ENCODE results near the gene NAT14. TPM values are rescaled to one million over a fixed set of nuclear protein-coding genes. Genes with fewer than 3 reads are reported as not detected.

The NAT14 gene
- polyA plus RNA-seq: 1 to 10 TPM in 2 of 3 donors, not detected in 1; 2.7 to 4.8 TPM

- Mint-ChIP-seq H3K9me3 (no peaks in the 10 kb centered on the region), H3K36me3 (no peaks in the 10 kb centered on the region), H3K4me3 (peak within 1 kb of the TSS; percentile 59 to 84 (median 77)), H3K27me3 (ENCODE audit: low read depth in 3 of 3) (peaks cover 2 to 12% (median 6%) of the 10 kb centered on the region in 3 donors), H3K27ac (peak within 1 kb of the TSS; percentile 60 to 93 (median 79)), H3K4me1 (peaks cover 3 to 10% of the 10 kb centered on the region in 2 donors)
- peak; percentile 65 to 76 (median 70) for DNase-seq
Measured at GRCh38 chr19:55484593-55485438, at the start of gene NAT14. Gene NAT14 (plus strand): TSS chr19:55485188. CDS start chr19:55485709, 521 bp downstream.

- peaks cover 0 to 4% (median 0%) of the 10 kb centered on the region in 3 donors for H3K36me3 Mint-ChIP-seq
- H3K27ac Mint-ChIP-seq: no peak overlapping the region
- H3K9me3 Mint-ChIP-seq: no peaks in the 10 kb centered on the region
- H3K27me3 Mint-ChIP-seq (ENCODE audit: low read depth in 3 of 3): peaks cover 21 to 35% (median 24%) of the 10 kb centered on the region in 3 donors
- H3K4me3 Mint-ChIP-seq: no peak overlapping the region
- no peak for DNase-seq
- H3K4me1 Mint-ChIP-seq: peaks cover 15 to 18% of the 10 kb centered on the region in 2 donors
Measured at GRCh38 chr19:55436847-55437246, 48.1 kb upstream of the NAT14 start.

GRCh38 chr19:55437410-55437809, 47.6 kb upstream of the NAT14 start:
- no peak overlapping the region for H3K4me3 Mint-ChIP-seq
- H3K27me3 Mint-ChIP-seq (ENCODE audit: low read depth in 3 of 3): peaks cover 20 to 35% (median 21%) of the 10 kb centered on the region in 3 donors
- DNase-seq: no peak

GRCh38 chr19:55439052-55439451, 45.9 kb upstream of the NAT14 start:
- Mint-ChIP-seq H3K36me3 (peaks cover 0 to 4% (median 0%) of the 10 kb centered on the region in 3 donors), H3K4me3 (peak overlapping the region in 1 of 5 donors; percentile 12), H3K9me3 (no peaks in the 10 kb centered on the region), H3K27ac (no peak overlapping the region), H3K4me1 (peaks cover 16 to 18% of the 10 kb centered on the region in 2 donors), H3K27me3 (ENCODE audit: low read depth in 3 of 3) (peaks cover 25 to 46% (median 27%) of the 10 kb centered on the region in 3 donors)
- no peak for DNase-seq

More at GRCh38 chr19:55437410-55437809, 47.6 kb upstream of the NAT14 start:
- Mint-ChIP-seq H3K9me3 (no peaks in the 10 kb centered on the region), H3K36me3 (peaks cover 0 to 4% (median 0%) of the 10 kb centered on the region in 3 donors), H3K27ac (no peak overlapping the region), H3K4me1 (peaks cover 15 to 18% of the 10 kb centered on the region in 2 donors)

GRCh38 chr19:55440411-55441105, 44.4 kb upstream of the NAT14 start:
- H3K4me3 Mint-ChIP-seq: peak overlapping the region; percentile 15 to 66 (median 51)
- H3K27ac Mint-ChIP-seq: peak overlapping the region in 1 of 6 donors; percentile 28
- H3K4me1 Mint-ChIP-seq: peaks cover 16 to 18% of the 10 kb centered on the region in 2 donors
- peaks cover 29 to 52% (median 33%) of the 10 kb centered on the region in 3 donors for H3K27me3 Mint-ChIP-seq (ENCODE audit: low read depth in 3 of 3)
- H3K36me3 Mint-ChIP-seq: peaks cover 0 to 4% (median 3%) of the 10 kb centered on the region in 3 donors
- peak in 1 of 3 donors; percentile 17 for DNase-seq
- peaks cover 0 to 2% (median 0%) of the 10 kb centered on the region in 6 donors for H3K9me3 Mint-ChIP-seq

GRCh38 chr19:55441319-55441691, 43.7 kb upstream of the NAT14 start:
- Mint-ChIP-seq H3K27ac (peak overlapping the region in 2 of 6 donors; percentile 25 to 33), H3K27me3 (ENCODE audit: low read depth in 3 of 3) (peaks cover 29 to 55% (median 33%) of the 10 kb centered on the region in 3 donors), H3K4me3 (peak overlapping the region; percentile 16 to 66 (median 51)), H3K36me3 (peaks cover 0 to 4% (median 3%) of the 10 kb centered on the region in 3 donors), H3K9me3 (peaks cover 0 to 2% (median 0%) of the 10 kb centered on the region in 6 donors), H3K4me1 (peaks cover 16 to 18% of the 10 kb centered on the region in 2 donors)
- no peak for DNase-seq

GRCh38 chr19:55441692-55442321, 43.2 kb upstream of the NAT14 start:
- Mint-ChIP-seq H3K4me1 (peaks cover 16 to 18% of the 10 kb centered on the region in 2 donors), H3K27ac (peak overlapping the region in 1 of 6 donors; percentile 25), H3K4me3 (peak overlapping the region; percentile 5 to 54 (median 29)), H3K27me3 (ENCODE audit: low read depth in 3 of 3) (peaks cover 26 to 55% (median 33%) of the 10 kb centered on the region in 3 donors), H3K9me3 (peaks cover 0 to 2% (median 0%) of the 10 kb centered on the region in 6 donors), H3K36me3 (peaks cover 0 to 4% (median 3%) of the 10 kb centered on the region in 3 donors)
- no peak for DNase-seq

GRCh38 chr19:55442372-55442961, 42.5 kb upstream of the NAT14 start:
- no peak for DNase-seq
- H3K27me3 Mint-ChIP-seq (ENCODE audit: low read depth in 3 of 3): peaks cover 22 to 51% (median 33%) of the 10 kb centered on the region in 3 donors
- no peak overlapping the region for H3K4me3 Mint-ChIP-seq
- H3K36me3 Mint-ChIP-seq: peaks cover 0 to 4% (median 3%) of the 10 kb centered on the region in 3 donors
- peaks cover 0 to 2% (median 0%) of the 10 kb centered on the region in 6 donors for H3K9me3 Mint-ChIP-seq
- H3K4me1 Mint-ChIP-seq: peaks cover 16 to 18% of the 10 kb centered on the region in 2 donors
- H3K27ac Mint-ChIP-seq: no peak overlapping the region

- peaks cover 0 to 2% (median 0%) of the 10 kb centered on the region in 6 donors for H3K9me3 Mint-ChIP-seq
- H3K36me3 Mint-ChIP-seq: peaks cover 0 to 4% (median 3%) of the 10 kb centered on the region in 3 donors
- H3K4me3 Mint-ChIP-seq: no peak within 1 kb of the TSS
- peaks cover 16 to 18% of the 10 kb centered on the region in 2 donors for H3K4me1 Mint-ChIP-seq
- no peak for DNase-seq
- no peak within 1 kb of the TSS for H3K27ac Mint-ChIP-seq
- peaks cover 22 to 51% (median 33%) of the 10 kb centered on the region in 3 donors for H3K27me3 Mint-ChIP-seq (ENCODE audit: low read depth in 3 of 3)
Measured at GRCh38 chr19:55443045-55443823, 41.8 kb upstream of the NAT14 start, which contains the start of gene SHISA7. Gene SHISA7 (minus strand): TSS chr19:55443300. CDS start chr19:55442863, 437 bp downstream.

GRCh38 chr19:55443824-55444480, 41.0 kb upstream of the NAT14 start:
- Mint-ChIP-seq H3K27ac (peak overlapping the region in 1 of 6 donors; percentile 69), H3K27me3 (ENCODE audit: low read depth in 3 of 3) (peaks cover 22 to 46% (median 33%) of the 10 kb centered on the region in 3 donors), H3K9me3 (peaks cover 0 to 2% (median 0%) of the 10 kb centered on the region in 6 donors), H3K4me3 (no peak overlapping the region), H3K36me3 (peaks cover 0 to 4% (median 3%) of the 10 kb centered on the region in 3 donors), H3K4me1 (peaks cover 16 to 18% of the 10 kb centered on the region in 2 donors)
- DNase-seq: no peak

- Mint-ChIP-seq H3K4me3 (peak overlapping the region in 1 of 5 donors; percentile 38), H3K36me3 (peaks cover 0 to 4% (median 3%) of the 10 kb centered on the region in 3 donors), H3K4me1 (peaks cover 16 to 18% of the 10 kb centered on the region in 2 donors), H3K9me3 (peaks cover 0 to 2% (median 0%) of the 10 kb centered on the region in 6 donors), H3K27me3 (ENCODE audit: low read depth in 3 of 3) (peaks cover 20 to 40% (median 33%) of the 10 kb centered on the region in 3 donors), H3K27ac (no peak overlapping the region)
- no peak for DNase-seq
Measured at GRCh38 chr19:55444646-55445045, 40.3 kb upstream of the NAT14 start.

Data from immature natural killer cell (primary cell).